GM12891 (cell line): ENCODE measurements around the gene DAW1.

Source experiments
- POLR2A ChIP-seq: IDR thresholded peaks from 2 replicates; pipeline ENCODE4 v1.6.1; 2011; ENCODE audit warnings: low read depth, low read length, control low read depth
- POLR2AphosphoS5 ChIP-seq: IDR thresholded peaks from 2 replicates; pipeline ENCODE4 v1.6.1; 2011; ENCODE audit warnings: low read depth, low read length, control low read depth
- POU2F2 ChIP-seq: IDR thresholded peaks from 2 replicates; pipeline ENCODE4 v1.6.1; 2011; ENCODE audit warnings: low read depth, mild to moderate bottlenecking, control low read depth, low read length, moderate library complexity
- TAF1 ChIP-seq: IDR thresholded peaks from 2 replicates; pipeline ENCODE4 v1.6.1; 2011; ENCODE audit warnings: low read depth, low read length, control low read depth

GRCh38 chr2:227828477-227828912 lies 42.9 kb upstream of the DAW1 start:
- TF ChIP-seq POLR2AphosphoS5 = no peak
- no peak for TF ChIP-seq TAF1
- no peak for TF ChIP-seq POU2F2
- TF ChIP-seq POLR2A = no peak
